IgD-negative memory B cell (primary cell): ENCODE measurements around the gene STAM. TPM values are rescaled to one million over a fixed set of nuclear protein-coding genes. Genes with fewer than 3 reads are reported as not detected.

Experiments used
- H3K27ac Mint-ChIP-seq, 3 donors: one replicate each; pipeline ENCODE4 v1.8.0; 2020 to 2022; ENCODE audit warnings: mild to moderate bottlenecking in 3 of 3, mixed read lengths in 3 of 3, moderate library complexity in 1 of 3
- H3K27me3 Mint-ChIP-seq: one replicate; pipeline ENCODE4 v1.8.0; 2021; ENCODE audit warnings: mixed read lengths
- H3K36me3 Mint-ChIP-seq: one replicate; pipeline ENCODE4 v1.8.0; 2020; ENCODE audit warnings: mild to moderate bottlenecking, mixed read lengths
- H3K4me1 Mint-ChIP-seq, 3 donors: one replicate each; pipeline ENCODE4 v1.8.0; 2020 to 2022; ENCODE audit warnings: mixed read lengths in 3 of 3, mild to moderate bottlenecking in 1 of 3
- H3K4me3 Mint-ChIP-seq, 4 donors: one replicate each; pipeline ENCODE4 v1.8.0; 2020 to 2022; ENCODE audit warnings: mild to moderate bottlenecking in 4 of 4, mixed read lengths in 4 of 4, moderate library complexity in 3 of 4
- H3K9me3 Mint-ChIP-seq, 3 donors: one replicate each; pipeline ENCODE4 v1.8.0; 2020 to 2021; ENCODE audit warnings: mixed read lengths in 3 of 3, mild to moderate bottlenecking in 1 of 3
- polyA plus RNA-seq: library from polyadenylated mRNA; unstranded; fragments of 300-500 nt; fragmentation: Illumina TruSeq; gene quantifications from one replicate; pipeline ENCODE4 v1.2.3, GENCODE V29; 2021

Gene STAM
- polyA plus RNA-seq, 1 donor from 2014 or later = 6.5 TPM

DNA sequence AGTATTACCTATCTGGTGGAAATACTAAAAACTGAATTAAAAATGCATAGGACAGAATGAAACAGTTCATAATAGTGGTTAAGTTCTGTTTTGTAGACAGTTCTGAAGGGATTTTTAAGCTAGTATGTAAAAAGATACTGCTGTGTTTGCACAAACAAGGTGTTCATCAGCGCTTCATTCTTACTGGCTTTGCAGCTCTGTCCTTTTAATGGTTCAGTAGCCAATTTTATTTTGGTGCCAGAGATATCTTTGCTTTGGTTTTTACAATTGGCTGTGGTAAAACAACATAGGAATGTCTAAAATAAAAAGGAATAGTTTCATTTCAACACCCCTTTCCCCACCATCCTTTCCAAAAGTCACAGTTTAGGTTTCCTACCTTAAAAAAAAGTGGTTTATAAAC, 33.0 kb downstream of the STAM start:
- H3K36me3 Mint-ChIP-seq = peaks cover 6% of the 10 kb centered on the region
- H3K4me1 Mint-ChIP-seq = peaks cover 11 to 14% (median 12%) of the 10 kb centered on the region in 3 donors
- no peaks in the 10 kb centered on the region for H3K9me3 Mint-ChIP-seq
- no peak overlapping the region for H3K27ac Mint-ChIP-seq
- no peak overlapping the region for H3K4me3 Mint-ChIP-seq
- H3K27me3 Mint-ChIP-seq = no peaks in the 10 kb centered on the region

DNA sequence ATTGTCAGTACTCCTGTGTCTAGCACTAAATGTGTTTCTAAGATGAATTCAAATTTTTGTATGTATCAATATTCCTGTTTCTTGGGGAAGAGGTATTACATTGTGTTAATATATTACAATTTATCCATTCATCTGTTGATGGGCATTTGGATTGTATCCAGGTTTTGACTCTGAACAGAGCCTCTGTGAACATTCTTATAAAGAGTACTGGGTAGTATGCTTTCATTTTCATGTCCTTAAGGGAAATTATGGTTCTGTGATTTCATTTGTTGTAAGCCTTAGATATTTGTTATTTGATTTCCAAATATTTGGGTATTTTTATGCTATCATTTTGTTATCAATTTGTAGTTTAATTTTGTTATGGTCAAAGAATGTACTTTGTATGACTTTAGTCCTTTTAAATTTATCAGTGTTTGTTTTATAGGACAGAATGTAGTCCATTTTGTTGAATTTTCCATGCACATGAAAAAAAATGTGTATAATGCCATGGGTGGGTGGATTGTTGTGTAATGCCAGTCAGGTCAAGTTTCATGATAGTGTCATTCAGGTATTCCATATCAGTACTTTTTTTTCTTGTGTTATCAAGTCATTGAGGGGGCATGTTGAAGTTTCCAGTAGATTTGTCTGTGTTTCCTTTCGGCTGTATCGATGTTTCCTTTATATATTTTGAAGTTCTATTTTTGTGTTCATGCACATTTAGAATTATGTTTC, 38.4 kb downstream of the STAM start:
- Mint-ChIP-seq H3K9me3 (no peaks in the 10 kb centered on the region), H3K4me1 (peaks cover 30 to 32% (median 30%) of the 10 kb centered on the region in 3 donors), H3K4me3 (peak overlapping the region in 1 of 4 donors; percentile 38), H3K36me3 (peaks cover 10% of the 10 kb centered on the region), H3K27me3 (no peaks in the 10 kb centered on the region), H3K27ac (peak overlapping the region in 1 of 3 donors; percentile 27)

GRCh38 chr10:17683541-17683940, 39.6 kb downstream of the STAM start:
- Mint-ChIP-seq H3K27me3 (no peaks in the 10 kb centered on the region), H3K4me3 (no peak overlapping the region), H3K9me3 (no peaks in the 10 kb centered on the region), H3K36me3 (peaks cover 10% of the 10 kb centered on the region), H3K27ac (no peak overlapping the region), H3K4me1 (peaks cover 30 to 32% (median 30%) of the 10 kb centered on the region in 3 donors)

DNA sequence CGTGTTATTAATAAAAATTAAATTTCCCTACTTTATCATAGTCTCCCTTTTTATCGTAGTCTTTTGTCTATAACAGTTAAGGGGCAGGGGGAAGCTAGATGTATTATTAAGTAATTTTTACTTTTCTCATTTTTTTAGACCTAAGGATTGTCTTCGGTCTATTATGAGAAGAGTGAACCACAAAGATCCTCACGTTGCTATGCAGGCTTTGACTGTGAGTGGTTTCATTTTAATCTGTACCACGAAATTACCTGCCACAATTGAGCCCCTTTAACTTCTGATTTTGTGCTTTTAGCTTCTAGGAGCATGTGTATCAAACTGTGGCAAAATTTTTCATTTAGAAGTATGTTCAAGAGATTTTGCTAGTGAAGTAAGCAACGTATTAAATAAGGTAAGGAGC, 40.6 kb downstream of the STAM start:
- Mint-ChIP-seq H3K27ac (no peak overlapping the region), H3K4me1 (peaks cover 27 to 32% (median 29%) of the 10 kb centered on the region in 3 donors)

GRCh38 chr10:17685233-17685840, 41.4 kb downstream of the STAM start:
- Mint-ChIP-seq H3K27me3 (no peaks in the 10 kb centered on the region), H3K4me1 (peaks cover 23 to 27% (median 27%) of the 10 kb centered on the region in 3 donors), H3K36me3 (peaks cover 13% of the 10 kb centered on the region), H3K4me3 (no peak overlapping the region), H3K9me3 (no peaks in the 10 kb centered on the region), H3K27ac (no peak overlapping the region)

More for the DNA sequence above, 40.6 kb downstream of the STAM start:
- Mint-ChIP-seq H3K27me3 (no peaks in the 10 kb centered on the region), H3K9me3 (no peaks in the 10 kb centered on the region), H3K36me3 (peaks cover 10% of the 10 kb centered on the region), H3K4me3 (peak overlapping the region in 1 of 4 donors; percentile 58)

GRCh38 chr10:17687117-17687831, 43.3 kb downstream of the STAM start:
- peaks cover 13% of the 10 kb centered on the region for H3K36me3 Mint-ChIP-seq
- H3K27me3 Mint-ChIP-seq = no peaks in the 10 kb centered on the region
- no peaks in the 10 kb centered on the region for H3K9me3 Mint-ChIP-seq
- peaks cover 18 to 21% (median 19%) of the 10 kb centered on the region in 3 donors for H3K4me1 Mint-ChIP-seq
- no peak overlapping the region for H3K27ac Mint-ChIP-seq
- no peak overlapping the region for H3K4me3 Mint-ChIP-seq

DNA sequence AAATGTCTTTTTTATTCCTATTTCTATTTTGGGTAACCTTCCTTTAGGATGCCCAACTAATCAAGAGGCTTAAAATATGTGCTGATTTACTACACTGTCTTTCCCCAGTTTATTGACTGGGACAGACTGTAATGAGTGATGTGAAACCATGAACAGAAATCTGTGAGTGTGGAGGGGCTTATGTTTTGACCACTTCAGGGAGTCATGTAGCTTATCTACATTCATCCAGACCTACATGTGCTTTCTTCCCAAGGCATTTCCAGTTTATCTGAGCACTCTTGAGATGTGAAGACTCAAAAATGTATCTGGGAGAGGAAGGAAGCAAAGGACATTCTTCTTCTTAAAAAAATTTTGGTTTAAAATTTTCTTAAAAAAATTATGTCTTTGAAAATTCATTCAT, 45.2 kb downstream of the STAM start:
- no peaks in the 10 kb centered on the region for H3K9me3 Mint-ChIP-seq
- peaks cover 4 to 5% (median 5%) of the 10 kb centered on the region in 3 donors for H3K4me1 Mint-ChIP-seq
- no peaks in the 10 kb centered on the region for H3K27me3 Mint-ChIP-seq
- no peak overlapping the region for H3K4me3 Mint-ChIP-seq
- no peak overlapping the region for H3K27ac Mint-ChIP-seq
- H3K36me3 Mint-ChIP-seq = peaks cover 12% of the 10 kb centered on the region

DNA sequence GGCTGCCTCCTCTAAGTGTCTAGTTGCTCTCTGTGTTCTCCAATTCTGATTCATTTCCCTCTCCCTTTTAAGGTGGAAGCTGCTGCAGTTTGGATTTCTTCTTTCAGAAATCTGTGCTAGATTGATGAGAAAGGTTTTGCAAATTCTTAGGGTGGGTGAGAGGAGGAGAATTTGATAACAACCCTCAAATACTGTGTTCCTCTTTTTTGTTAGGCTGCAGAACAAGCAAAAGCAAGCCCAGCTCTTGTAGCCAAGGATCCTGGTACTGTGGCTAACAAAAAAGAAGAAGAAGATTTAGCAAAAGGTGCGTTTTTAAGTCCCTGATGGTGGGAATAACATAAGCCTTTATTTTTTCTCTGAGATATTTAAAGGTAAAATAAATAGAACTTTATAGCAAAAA, 49.1 kb downstream of the STAM start:
- no peaks in the 10 kb centered on the region for H3K27me3 Mint-ChIP-seq
- H3K27ac Mint-ChIP-seq = no peak overlapping the region
- no peaks in the 10 kb centered on the region for H3K4me1 Mint-ChIP-seq
- H3K4me3 Mint-ChIP-seq = no peak overlapping the region
- H3K36me3 Mint-ChIP-seq = peaks cover 16% of the 10 kb centered on the region
- no peaks in the 10 kb centered on the region for H3K9me3 Mint-ChIP-seq

DNA sequence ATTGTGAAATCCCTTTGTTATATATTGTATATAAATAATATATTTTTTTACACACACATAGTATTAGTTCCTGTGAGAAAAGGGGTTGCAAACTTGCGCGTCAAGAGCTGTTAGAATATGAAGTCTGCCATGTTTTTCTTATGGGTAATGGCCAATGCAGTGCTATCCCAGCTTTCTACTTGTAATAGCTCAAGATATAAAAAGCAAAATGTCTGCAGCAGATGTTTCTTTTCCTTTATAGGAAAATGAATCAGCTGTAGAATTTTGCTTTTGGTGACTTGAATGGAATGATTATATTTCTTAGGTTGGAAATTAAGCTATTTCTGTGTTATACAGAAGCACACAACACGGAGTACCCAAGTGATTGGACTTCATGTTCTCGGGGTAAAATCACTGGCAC, 54.7 kb downstream of the STAM start:
- H3K27me3 Mint-ChIP-seq = no peaks in the 10 kb centered on the region
- H3K4me3 Mint-ChIP-seq = no peak overlapping the region
- H3K4me1 Mint-ChIP-seq = no peaks in the 10 kb centered on the region
- no peak overlapping the region for H3K27ac Mint-ChIP-seq
- peaks cover 18% of the 10 kb centered on the region for H3K36me3 Mint-ChIP-seq
- no peaks in the 10 kb centered on the region for H3K9me3 Mint-ChIP-seq

DNA sequence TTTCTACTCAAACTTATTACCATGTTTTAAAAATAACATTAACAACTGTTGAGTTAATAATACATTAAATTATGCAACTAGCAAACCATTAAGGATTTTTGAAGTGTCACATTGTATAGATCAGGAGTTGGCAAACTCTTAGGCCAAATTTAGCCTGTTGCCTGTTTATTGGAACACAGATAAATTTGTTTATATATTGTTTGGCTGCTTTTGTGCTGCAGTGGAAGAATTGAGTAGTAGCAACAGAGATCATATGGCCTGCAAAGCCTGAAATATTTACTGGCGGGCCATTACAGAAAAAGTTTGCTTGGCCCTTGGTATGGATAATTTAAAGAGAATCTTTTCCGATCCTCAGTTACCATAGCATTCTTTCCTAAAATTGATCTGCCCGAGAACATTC, 57.4 kb downstream of the STAM start:
- Mint-ChIP-seq H3K4me3 (no peak overlapping the region), H3K27me3 (no peaks in the 10 kb centered on the region), H3K27ac (peak overlapping the region in 1 of 3 donors; percentile 23), H3K4me1 (no peaks in the 10 kb centered on the region), H3K36me3 (peaks cover 15% of the 10 kb centered on the region), H3K9me3 (no peaks in the 10 kb centered on the region)

GRCh38 chr10:17703706-17704105, 59.8 kb downstream of the STAM start:
- H3K36me3 Mint-ChIP-seq = peaks cover 7% of the 10 kb centered on the region
- H3K27ac Mint-ChIP-seq = no peak overlapping the region
- no peaks in the 10 kb centered on the region for H3K27me3 Mint-ChIP-seq
- H3K4me1 Mint-ChIP-seq = no peaks in the 10 kb centered on the region
- no peaks in the 10 kb centered on the region for H3K9me3 Mint-ChIP-seq
- no peak overlapping the region for H3K4me3 Mint-ChIP-seq

GRCh38 chr10:17708821-17709220, 64.9 kb downstream of the STAM start:
- Mint-ChIP-seq H3K4me1 (no peaks in the 10 kb centered on the region), H3K4me3 (no peak overlapping the region), H3K27ac (no peak overlapping the region), H3K27me3 (no peaks in the 10 kb centered on the region), H3K36me3 (peaks cover 19% of the 10 kb centered on the region), H3K9me3 (no peaks in the 10 kb centered on the region)

- no peaks in the 10 kb centered on the region for H3K27me3 Mint-ChIP-seq
- no peaks in the 10 kb centered on the region for H3K4me1 Mint-ChIP-seq
- no peak overlapping the region for H3K27ac Mint-ChIP-seq
- H3K4me3 Mint-ChIP-seq = no peak overlapping the region
- H3K9me3 Mint-ChIP-seq = no peaks in the 10 kb centered on the region
- peaks cover 20% of the 10 kb centered on the region for H3K36me3 Mint-ChIP-seq
Observed at GRCh38 chr10:17709492-17709891, 65.5 kb downstream of the STAM start.

DNA sequence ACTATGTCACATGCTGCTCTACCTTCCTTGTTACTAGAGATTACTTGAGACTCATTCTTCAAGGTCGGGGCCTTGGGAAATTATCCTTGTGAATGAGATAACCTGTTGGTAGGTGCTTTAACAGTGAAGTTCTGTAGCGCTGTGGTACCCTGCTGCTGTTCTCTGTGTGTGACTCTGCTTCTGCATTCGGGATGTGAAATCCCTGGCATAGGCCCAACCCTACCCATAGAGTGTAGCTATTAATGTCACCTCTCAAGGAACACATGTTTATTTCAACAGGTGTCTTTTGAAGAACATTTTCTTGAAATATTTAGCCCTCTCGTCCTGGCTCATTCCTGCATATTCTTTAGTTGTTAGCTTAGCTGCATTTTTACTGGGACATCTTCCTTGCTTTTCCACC, 66.2 kb downstream of the STAM start:
- no peak overlapping the region for H3K4me3 Mint-ChIP-seq
- H3K9me3 Mint-ChIP-seq = no peaks in the 10 kb centered on the region
- H3K27ac Mint-ChIP-seq = no peak overlapping the region
- no peaks in the 10 kb centered on the region for H3K27me3 Mint-ChIP-seq
- H3K4me1 Mint-ChIP-seq = no peaks in the 10 kb centered on the region
- H3K36me3 Mint-ChIP-seq = peaks cover 24% of the 10 kb centered on the region

DNA sequence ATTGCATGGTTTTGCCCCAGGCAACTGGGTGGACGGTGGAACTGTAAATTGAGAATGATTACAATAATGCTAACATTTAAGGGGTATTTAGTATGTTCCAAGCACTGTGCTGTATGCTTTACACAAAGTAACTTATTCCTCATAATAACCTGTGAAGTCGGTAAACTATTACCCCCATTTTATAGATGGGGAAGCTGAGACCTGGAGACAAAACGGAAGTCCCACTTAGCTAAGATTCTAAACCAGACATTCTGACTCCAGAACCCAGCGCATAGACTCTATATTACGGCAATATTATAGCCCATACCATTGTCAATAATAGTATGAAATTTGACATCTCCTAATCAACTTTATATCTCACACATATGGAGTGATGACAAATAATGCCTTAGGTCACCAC, 68.1 kb downstream of the STAM start:
- Mint-ChIP-seq H3K27ac (no peak overlapping the region), H3K4me1 (no peaks in the 10 kb centered on the region), H3K36me3 (peaks cover 31% of the 10 kb centered on the region), H3K4me3 (no peak overlapping the region), H3K9me3 (no peaks in the 10 kb centered on the region), H3K27me3 (no peaks in the 10 kb centered on the region)
